ENCODE results near the gene EDDM13.
"Not testable (repeated sequence)": the region's sequence is repeated elsewhere in the genome, so short reads cannot be mapped to it uniquely, and the experiment has no call there.

Gene EDDM13, protein sequence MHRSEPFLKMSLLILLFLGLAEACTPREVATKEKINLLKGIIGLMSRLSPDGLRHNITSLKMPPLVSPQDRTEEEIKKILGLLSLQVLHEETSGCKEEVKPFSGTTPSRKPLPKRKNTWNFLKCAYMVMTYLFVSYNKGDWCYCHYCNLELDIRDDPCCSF

DNA sequence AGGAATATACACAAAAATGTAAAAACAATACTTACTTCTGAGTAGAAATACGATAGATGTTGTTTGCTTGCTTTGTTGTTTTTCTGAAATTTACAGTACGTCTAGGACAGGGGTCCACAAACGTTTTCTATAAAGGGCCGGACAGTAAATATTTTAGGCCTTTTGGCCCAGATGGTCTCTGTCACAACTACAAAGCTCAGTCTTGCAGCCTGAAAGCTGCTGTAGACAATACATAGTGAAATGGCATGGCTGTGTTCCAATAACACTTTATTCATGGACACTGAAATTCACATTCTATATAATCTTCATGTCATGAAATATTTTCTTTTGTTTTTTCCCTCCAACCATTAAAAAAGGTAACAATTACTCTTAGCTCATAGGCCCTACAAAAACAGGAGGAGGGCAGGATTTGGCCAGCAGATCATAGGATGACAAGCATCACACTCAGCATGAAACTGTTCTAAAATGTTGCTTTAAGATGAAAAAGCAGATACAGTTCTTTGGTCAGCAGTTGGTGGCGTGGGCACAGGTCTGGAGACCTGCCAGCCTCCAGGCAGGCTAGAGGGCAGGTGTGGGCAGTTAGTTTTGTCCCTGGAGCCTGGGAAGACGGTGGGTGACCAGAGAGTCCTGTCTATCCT lies at the start of gene EDDM13:
Gene EDDM13 (plus strand): TSS at position 588 of the 638 bp plus-strand sequence. CDS start 87 bp downstream, outside the sequence.
- DNase-seq = no peak

DNA sequence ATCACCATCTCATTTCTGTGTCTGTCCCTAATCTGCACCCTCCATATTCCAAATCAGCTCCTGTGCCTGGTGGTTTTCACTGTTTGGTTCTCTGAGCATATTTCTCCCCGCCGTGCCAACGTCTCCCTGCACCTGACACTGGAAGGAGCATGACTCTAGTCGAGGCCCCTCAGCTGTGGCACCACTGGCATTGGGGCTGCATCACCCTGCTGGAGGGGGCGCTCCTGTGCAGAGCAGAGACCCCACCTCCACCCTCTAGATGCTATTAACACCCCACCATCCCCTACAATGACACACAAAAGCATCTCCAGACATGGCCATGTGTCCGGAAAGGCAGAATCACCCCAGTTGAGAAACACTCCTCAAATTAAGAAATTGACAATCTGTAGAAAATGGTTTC lies 49.6 kb upstream of the EDDM13 start:
- no peak for DNase-seq

DNA sequence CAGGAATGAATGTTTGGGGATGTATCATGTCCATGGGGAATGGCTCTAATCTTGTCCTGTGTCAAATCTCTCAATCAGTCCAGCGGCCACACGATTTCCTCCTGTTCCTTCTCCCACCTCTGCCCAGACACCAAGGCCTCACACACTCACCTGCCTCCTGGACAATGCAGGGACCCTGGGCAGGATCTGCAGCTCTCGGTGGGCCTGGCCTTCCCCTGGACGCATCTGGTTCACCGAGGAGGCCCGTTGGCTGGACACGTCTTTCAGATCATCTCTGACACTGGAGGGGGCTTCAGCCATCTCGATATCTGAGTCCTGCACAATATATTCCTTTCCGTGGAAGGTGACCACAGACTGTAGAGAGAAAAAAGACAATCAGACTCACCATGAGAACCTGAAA lies 49.1 kb upstream of the EDDM13 start:
- DNase-seq = no peak

DNA sequence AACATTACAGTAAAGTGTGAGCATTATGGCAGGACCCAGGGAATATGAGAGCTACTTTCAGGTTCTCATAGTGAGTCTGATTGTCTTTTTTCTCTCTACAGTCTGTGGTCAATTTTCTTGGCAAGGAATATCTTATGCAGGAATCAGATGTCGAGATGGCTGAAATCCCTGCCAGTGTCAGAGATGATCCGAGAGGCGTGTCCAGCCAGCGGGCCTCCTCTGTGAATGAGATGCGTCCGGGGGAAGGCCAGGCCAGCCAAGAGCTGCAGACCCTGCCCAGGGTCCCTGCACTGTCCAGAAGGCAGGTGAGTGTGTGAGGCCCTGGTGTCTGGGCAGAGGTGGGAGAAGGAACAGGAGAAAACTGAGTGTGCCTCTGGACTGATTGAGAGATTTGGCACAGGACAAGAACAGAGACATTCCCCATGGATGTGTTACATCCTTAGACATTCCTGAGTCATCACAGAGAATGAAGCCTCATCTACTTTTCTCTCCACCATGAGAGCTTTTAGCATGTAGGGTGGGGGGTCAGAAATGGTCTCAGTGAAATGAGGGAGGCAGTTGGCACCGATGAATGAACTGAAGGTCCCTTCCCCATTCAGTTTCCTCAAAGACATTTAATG lies 27.3 kb upstream of the EDDM13 start:
- DNase-seq = no peak

DNA sequence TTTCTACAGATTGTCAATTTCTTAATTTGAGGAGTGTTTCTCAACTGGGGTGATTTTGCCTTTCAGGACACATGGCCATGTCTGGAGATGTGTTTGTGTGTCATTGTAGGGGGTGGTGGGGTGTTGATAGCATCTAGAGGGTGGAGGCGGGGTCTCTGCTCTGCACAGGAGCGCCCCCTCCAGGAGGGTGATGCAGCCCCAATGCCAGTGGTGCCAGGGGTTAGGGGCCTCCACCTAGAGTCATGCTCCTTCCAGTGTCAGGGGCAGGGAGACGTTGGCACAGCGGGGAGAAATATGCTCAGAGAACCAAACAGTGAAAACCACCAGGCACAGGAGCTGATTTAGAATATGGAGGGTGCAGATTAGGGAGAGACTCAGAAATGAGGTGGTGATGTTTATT lies 26.8 kb upstream of the EDDM13 start:
- not testable (repeated sequence) for DNase-seq

DNA sequence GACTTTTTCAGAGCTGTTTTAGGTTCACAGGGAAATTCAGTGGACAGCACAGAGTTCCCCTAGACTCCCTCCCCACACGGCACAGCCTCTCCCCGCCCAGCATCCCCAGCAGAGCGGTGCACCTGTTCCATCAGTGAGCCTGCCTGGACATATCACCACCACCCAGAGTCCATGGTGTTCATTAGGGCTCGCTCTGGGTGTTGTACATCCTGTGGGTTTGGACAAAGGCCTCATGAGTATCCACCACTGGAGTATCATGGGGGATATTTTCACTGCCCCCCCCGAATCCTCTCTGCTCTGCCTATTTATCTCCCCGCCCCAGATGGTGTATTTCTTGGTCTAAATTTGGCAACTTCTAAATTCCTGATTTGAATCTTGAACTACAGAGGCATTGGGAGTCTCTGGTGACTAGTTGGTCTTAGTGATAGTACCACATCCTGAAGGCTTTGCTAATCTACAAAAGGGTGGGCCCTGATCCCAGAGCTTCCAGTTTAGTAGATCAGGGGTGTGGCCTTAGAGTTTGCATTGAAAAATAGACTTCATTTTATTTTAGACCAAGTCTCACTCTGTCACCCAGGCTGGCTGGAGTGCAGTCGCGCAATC lies 23.7 kb upstream of the EDDM13 start:
- DNase-seq = not testable (repeated sequence)

DNA sequence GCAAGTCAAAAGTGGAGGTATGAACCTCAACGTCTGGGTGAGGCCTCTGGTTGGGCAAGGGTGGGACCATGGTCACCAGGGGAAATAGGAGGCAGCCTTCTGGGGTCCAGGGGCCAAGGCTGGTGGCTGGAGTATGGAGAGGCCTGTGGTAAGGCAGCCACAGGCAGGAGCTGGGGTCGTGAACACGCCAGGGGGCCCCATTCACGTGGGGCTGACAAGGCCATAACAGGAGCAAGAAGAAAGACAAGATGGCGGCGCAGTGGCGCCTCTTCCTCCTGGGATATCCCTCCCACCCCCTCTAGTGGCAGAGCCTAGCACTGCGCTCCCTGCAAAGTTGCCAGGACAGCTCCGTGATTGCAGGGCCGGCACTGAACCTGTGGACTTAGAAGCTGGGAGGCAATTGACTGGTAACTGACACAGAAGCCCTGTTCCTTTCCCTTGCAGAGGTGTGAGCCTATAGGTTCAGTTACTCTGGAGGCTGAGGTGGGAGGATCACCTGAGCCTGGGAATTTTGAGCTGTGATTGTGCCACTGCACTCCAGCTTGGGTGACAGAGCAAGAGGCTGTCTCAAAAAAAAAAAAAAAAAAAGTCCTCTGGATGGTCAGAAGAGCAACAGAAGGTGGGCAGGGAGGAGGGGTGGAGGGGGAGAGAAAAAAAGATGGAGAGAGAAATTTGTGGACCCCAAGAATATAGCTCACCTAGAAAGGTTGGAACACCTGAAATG lies 19.7 kb upstream of the EDDM13 start:
- peak; percentile 66 for DNase-seq

DNA sequence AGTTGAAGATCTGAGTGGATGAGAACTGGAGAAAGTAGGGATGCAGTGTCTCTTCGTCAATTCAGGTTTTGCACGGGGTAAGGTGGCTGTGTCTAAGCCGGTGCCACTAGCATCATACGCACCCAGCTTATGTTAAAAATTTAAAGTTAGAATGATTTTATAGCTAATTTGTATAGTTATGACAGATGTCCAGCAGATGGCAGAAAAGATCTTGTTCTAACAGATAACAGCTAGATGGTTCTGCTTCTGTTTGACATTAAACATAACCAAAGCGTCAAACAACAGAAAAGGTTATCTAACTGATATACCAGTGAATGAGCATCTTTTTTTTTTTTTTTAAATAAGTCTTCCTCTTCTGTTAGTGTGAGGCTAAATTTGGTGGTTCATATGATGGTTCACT lies 18.8 kb upstream of the EDDM13 start:
- peak; percentile 49 for DNase-seq

DNA sequence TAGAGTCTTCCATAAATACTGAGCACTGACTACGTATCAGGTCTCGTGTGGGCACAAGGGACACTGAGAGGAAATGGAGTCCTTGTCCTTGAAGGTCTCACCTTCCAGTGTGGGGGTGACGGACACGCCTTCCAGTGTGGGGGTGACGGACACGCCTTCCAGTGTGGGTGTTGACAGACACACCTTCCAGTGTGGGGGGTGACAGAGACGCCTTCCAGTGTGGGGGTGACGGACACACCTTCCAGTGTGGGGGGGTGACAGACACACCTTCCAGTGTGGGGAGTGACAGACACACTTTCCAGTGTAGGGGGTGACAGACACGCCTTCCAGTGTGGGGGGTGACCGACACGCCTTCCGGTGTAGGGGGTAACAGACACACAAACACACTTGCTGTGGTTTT lies 14.3 kb upstream of the EDDM13 start:
- no peak for DNase-seq

DNA sequence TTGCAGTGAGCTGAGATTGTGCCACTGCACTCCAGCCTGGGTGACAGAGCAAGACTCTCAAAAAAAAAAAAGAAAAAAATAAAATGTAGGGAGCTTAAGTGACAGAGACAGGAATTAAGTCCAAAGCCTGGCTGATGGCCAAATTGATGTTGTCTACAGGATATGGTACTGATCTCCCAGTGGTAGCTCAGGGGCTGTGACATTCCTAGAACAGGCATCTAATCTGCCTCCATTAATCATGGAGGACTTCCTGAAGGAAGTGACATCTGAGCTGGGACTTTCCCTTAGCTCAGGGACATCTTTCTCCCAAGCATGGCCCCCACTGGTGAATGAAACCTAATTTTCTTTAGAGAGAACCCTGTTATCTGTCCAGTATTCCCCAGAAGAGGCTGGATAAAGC lies 11.4 kb upstream of the EDDM13 start:
- no peak for DNase-seq

DNA sequence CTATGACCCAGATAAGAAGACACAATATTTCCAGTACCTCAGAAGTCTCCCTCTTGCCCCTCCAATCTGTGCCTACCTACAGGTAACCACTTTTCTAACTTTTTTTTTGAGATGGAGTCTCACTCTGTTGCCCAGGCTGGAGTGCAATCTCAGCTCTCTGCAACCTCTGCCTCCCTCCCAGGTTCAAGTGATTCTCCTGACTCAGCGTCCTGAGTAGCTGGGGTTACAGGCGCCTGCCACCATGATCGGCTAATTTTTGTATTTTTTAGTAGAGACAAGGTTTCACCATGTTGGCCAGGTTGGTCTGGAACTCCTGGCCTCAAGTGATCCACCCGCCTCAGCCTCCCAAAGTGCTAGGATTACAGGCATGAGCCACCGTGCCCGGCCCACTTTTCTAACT lies 10.6 kb upstream of the EDDM13 start:
- DNase-seq = not testable (repeated sequence)

DNA sequence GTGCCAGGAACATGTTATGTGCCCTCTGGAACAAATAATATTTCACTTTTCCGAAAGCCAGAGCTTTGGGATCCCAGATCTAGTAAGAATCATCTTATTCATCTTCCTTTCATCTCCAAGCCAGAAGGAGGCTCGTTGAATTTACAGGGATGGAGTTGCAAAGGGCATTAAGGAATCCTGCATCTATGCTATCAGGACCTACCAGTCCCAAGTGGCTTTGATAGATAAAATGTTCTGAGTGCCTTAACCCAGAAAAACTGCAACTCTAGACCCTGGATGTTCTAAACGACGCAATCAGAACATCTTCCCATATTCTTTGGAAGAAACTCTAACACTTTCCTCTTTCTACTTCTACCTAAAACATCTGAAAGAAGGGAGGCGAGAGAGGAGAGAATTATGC lies 9.2 kb upstream of the EDDM13 start:
- no peak for DNase-seq

DNA sequence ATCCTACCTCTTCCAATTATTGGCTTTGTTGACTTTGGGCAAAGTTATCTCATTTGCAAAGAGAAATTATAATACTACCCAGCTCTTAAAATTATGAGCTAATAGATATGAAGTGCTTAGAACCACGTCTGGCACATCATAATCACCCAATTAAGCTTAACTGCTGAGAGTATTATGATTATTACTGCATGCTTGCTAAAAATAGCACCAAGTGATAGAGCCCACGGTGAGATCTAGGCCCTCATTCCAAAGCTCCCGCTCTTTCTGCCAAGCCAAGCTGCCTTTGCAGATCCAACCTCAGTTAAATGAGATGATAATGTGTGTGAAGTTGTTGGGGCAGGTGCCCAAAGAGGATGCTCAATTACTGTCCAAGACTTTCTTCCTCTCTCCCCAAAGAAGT lies 6.5 kb upstream of the EDDM13 start:
- DNase-seq = no peak

DNA sequence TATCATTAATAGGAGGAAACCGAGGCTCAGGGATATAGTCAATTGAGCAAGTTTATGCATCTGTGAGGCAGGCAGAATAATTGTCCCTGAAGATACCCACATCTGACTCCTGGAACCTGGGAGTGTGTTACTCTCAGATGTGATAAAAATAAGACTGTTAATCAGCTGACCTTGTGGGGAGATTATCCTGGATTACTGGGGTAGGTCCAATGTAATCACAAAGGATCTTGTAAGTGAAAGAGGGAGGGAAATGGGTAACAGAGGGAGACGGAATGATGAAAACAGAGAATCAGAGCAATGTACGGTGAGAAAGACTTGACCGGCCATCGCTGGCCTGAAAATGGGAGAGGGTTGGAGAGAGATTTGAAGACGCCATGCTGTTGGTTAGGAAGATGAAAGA lies 3.2 kb upstream of the EDDM13 start:
- DNase-seq = no peak

DNA sequence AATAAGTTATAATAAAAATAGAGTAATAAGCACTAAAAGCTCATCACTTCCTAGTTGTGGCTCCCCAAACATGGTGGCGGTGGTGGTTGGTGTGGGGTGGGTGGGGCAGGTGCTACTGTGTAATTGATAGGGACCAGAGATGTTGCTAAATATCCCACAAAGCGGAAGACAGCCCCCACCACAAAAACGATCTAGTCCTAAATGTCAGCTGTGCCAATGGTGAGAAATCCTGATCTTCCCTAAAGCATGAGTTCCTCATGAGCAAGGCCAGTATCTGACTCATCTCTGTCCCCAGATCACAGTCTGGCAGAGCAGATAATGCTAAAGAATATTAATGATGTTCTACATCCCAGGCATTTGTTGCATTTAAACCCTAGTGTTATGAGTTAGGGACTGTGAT lies 1.9 kb upstream of the EDDM13 start:
- peak; percentile 9 for DNase-seq

DNA sequence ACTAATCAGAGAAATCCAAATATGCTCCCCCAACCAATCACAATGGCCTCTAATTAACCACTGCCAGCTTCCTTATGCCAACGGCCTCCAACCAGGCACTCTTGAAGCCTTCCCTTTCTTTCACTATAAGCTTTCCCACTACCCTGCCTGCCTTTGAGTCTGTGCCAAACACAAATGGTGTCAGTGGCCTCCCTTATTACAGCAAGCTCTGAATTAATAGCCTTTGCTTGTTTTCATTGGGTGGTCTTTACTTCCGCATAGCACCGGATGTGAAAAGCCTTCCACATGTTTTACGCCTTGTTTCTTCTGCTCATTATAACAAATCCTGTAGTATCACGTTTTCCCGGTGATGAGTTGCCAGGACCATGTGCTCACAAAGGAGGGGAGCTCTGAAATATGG lies 1.4 kb upstream of the EDDM13 start:
- DNase-seq = no peak

DNA sequence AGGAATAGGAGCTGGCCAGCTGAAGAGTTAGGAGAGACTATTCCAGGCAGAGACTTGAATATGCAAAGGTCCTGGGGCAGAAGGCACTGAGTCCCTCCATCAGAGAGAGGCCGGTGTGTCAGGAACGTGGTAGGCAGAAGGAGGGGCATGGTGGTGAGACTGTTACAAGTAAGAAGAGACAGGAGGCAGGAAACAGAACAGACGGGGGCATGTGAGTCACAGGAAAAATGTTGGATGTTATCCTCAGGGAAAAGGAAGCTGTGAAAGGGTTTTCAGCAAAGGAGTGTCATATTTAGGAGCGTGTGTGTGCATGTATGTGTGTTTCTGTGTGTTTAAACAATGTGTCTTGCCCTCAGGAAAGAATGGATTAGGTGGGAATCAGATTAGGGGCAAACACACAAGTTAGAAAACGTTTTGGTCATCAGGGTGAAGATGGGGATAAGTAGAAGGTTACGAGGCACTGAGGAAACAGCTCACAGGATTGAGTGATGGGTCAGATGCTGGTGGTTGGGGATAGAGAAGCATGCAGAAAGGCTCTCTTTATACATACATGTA lies 1.1 kb downstream of the EDDM13 start:
- no peak for DNase-seq

DNA sequence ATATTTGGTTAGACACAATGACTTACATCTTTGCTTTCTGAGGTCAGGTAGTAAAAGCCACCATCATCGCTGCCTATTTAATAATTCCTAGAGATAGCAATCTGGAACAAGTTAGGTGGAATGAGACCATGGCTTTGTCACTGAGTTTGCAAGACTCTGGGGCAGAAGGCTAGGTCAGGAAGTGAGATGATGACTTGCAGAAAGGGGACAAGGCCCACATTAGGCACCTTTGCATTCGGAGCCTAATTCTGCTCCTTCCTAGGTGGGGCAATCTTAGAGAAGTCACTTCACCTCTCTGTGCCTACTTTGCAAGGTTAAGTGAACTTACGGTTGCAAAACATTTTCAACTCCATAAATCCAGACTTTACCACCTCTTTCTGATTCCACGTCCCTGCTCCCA lies 10.3 kb downstream of the EDDM13 start:
- no peak for DNase-seq

DNA sequence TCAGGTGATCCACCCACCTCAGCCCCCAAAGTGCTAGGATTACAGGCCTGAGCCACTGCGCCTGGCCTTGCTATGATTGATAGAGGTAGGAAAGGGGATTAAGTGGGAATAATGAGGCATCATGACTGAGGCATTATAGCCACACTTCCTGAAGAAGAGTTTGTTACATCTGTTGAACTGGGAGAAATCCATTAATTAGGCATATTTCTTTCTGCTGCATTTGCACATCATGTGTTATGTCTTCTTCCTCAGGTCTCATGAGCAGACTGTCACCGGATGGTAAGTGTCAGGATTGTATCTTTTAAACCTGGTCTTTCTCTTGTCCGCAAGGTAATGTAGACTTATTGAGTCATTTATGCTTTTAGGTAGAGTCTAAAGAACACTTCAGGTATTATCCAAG lies 12.2 kb downstream of the EDDM13 start:
- DNase-seq = no peak

DNA sequence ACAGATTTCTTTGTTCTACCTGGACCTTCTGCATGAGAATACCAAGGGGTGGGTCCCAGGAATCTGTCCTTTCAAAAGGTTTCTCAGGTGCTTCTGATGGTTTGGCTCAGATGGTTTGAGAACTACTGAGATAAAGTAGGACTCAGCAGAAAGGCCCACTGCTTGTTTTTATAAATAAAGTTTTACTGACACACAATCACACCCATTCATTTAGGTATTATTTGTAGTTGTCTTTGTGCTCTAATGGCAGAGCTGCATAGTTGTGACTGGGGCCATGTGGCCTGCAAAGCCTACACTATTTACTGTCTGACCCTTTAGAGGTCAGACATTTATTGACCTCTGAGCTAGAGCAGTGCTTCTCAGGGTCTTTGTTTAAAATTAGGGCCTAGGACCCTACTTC lies 17.6 kb downstream of the EDDM13 start:
- no peak for DNase-seq

DNA sequence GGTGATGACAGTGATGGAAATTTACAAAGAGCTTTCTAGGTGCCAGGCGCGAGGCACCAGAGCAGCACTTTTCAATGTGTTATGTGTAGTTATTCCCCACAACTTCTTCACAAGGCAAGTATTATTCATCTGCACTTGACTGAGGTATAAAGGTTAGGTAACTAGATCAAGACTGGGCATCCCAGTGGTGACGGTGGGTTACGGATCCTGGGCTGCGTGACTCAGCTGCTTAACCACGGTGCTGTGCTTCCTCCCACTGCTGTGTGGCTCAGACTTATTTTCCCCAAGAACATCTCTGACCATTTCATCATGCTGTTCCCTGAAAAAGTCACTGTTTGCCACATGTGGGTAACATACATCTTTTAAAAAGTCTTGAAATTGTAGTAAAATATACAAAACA lies 19.3 kb downstream of the EDDM13 start:
- DNase-seq = no peak

DNA sequence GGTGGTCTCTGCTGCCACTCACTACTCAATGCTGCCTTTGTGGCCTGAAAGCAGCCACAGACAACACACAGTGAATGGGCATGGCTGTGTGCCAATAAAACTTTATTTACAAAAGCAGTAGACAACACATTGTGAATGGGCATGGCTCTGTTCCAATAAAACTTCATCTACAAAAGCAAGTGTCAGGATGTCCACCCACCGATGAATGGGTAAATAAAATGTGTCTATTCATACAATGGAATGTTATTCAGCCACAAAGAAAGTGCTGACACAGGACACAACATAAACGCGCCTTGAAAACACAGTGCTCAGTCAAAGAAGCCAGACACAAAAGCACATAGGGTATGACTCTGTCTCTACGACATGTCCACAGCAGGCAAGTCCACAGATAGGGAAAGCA lies 22.0 kb downstream of the EDDM13 start:
- no peak for DNase-seq

All from CD4-positive, alpha-beta T cell treated with Interleukin-12 subunit alpha and Interleukin-12 subunit beta, for 1 hour (primary cell).